Adrenal gland (tissue), 12 donors: ENCODE measurements around the gene EMILIN1. TPM values are rescaled to one million over a fixed set of nuclear protein-coding genes. Genes with fewer than 3 reads are reported as not detected.
A peak's percentile ranks its signal among the peaks of the same experiment; 100 is the strongest.

ENCODE experiments used
- DNase-seq, 7 donors: peaks; one replicate each; pipeline ENCODE4 v3.0.0-alpha.2; 2019 to 2020
- H3K27ac ChIP-seq, 5 donors: fragments of 200-600 bp; sonication (generic) in 4 of 5; 1 replicate in 3 of 5; 2 replicates in 2 of 5; pipeline versions ENCODE4 v1.5.1 to v1.8.0; 2016 to 2020; ENCODE audit warnings: mild to moderate bottlenecking in 1 of 5
- H3K27me3 ChIP-seq: fragments of 200-600 bp; 2 replicates; pipeline ENCODE4 v1.8.0; 2021
- H3K36me3 ChIP-seq, 2 donors: fragments of 200-600 bp; replicated peaks in 1 of 2; 1 replicate in 1 of 2; 2 replicates in 1 of 2; pipeline versions ENCODE4 v1.5.1 to v1.8.0; 2018 to 2022
- H3K4me1 ChIP-seq, 2 donors: fragments of 200-600 bp; replicated peaks in 1 of 2; 1 replicate in 1 of 2; 2 replicates in 1 of 2; pipeline versions ENCODE4 v1.5.1 to v1.8.0; 2018 to 2021
- H3K4me3 ChIP-seq, 4 donors: fragments of 200-600 bp; sonication (generic) in 3 of 4; one replicate each; pipeline ENCODE4 v1.5.1; 2016 to 2018
- H3K9me3 ChIP-seq, 3 donors: fragments of 200-600 bp; sonication (generic) in 1 of 3; replicated peaks in 1 of 3; 1 replicate in 2 of 3; 2 replicates in 1 of 3; pipeline versions ENCODE4 v1.5.1 to v1.8.0; 2016 to 2021
- POLR2A ChIP-seq, 2 donors: fragments of 450-650 bp; IDR thresholded peaks; one replicate each; pipeline ENCODE4 v1.6.1; 2017; ENCODE audit warnings: antibody characterized with exemption in 2 of 2, mild to moderate bottlenecking in 2 of 2, moderate library complexity in 1 of 2
- WGBS, 4 donors: extraction: QIAGEN DNeasy Blood & Tissue Kit in 2 of 4; methylation state at CpG; one replicate each; pipeline versions ENCODE4 v1.1.5 to v1.1.7; 2013 to 2017; 5-methylcytosine and 5-hydroxymethylcytosine counted together
- intact Hi-C, 2 donors: fragments of 100-400 bp; cut with DNase I; formaldehyde crosslinking; loops; one replicate each; pipeline versions ENCODE4 v1.14.1 to v1.15.0; 2022 to 2023
- polyA plus RNA-seq, 3 donors: library from polyadenylated mRNA; stranded (reverse); fragments of 200-250 nt in 2 of 3; fragments of 350-450 nt in 1 of 3; fragmentation: Illumina TruSeq in 1 of 3; extraction: RNeasy Lipid Tissue Mini Kit (QIAGEN cat#74804) in 1 of 3; gene quantifications; one replicate each; pipeline ENCODE4 v1.2.3, GENCODE V29; 2013 to 2014
- total RNA-seq, 9 donors: library from RNA; depleted of rRNA in 4 of 9; stranded (reverse); fragments of >200 nt in 4 of 9; fragments of 120-200 nt in 1 of 9; fragmentation: NEBNext Ultra II Directional in 1 of 9; extraction: Animal tissue kit (Norgen Biotek cat#: 25700) in 1 of 9; gene quantifications; one replicate each; pipeline versions ENCODE4 v1.1.0 to v1.2.4, GENCODE V29; 2013 to 2023
- TF ChIP-seq, protein P1 (sequence below), 6 experiments: fragments of 450-650 bp in 4 of 6; fragments of 200-600 bp in 2 of 6; sonication (generic) in 1 of 6; IDR thresholded peaks; 1 replicate in 5 of 6; 2 replicates in 1 of 6; pipeline versions ENCODE4 v1.5.1 to v1.8.0; 2016 to 2021; ENCODE audit warnings: antibody characterized with exemption in 6 of 6, mild to moderate bottlenecking in 2 of 6, moderate library complexity in 1 of 6
- donor health status: healthy with polysubstance abuse.
- donor health status: Bipolar disorder and iron deficiency.
- donor health status: DM: yes; HTN: yes; CAD: no.
- donor health status: DM: no; HTN: no; CAD: no.
- donor health status: DM: no; HTN: no; CAD: no.
- donor health status: DM: yes; HTN: yes; CAD: no.

Gene EMILIN1
- total and polyA plus RNA-seq, 12 donors, result 4.2 to 243 (median 99.6) TPM

DNA sequence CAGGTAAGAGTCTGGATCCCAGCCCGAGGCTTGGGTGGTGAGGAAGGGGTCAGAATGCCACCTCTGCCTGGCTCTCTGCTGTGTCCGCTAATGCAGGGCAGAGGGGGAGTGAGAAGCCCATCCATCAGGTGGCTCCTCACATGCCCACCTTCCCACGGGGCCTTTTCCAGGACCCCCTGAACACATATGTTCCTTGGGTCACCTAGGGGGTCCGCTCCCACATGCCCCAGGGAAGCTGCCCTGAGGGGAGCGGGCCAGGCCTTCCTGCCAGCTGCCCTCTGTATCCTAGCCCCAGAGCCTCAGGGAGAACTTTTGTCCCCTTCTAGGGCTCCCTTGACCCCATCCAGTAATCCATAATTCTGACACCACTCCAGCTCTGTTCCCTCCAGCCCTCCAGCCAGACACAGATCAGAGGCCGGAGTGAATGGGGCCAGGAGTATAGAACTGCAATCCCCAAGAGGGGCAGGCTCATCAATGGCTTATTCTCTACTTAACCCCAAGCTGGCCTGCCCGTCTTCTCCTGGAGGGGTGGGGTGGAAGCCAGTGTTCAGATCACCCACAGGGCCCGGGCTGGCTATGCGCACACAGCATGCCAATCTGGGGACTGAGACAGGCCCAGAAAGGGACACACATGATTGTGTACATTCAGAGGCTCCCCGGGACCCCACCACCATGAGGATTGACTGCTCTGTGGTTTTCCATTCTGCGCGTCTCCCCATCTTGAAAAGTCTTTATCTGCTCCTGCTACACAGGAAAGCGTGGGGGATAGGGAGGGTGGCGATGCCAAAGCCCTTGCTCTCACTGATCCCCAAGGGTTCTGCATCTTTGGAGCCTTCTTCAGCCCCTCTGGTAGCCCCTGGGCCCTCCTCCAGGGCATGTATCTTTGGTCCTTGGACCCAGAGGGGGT is 1.1 kb downstream of the EMILIN1 start:
- WGBS, 4 donors, result 66 to 72% (median 69%) methylated on average over 13 to 14 of the region's 14 CpGs
- Histone ChIP-seq H3K9me3 (no peaks in the 10 kb centered on the region), H3K27ac (peak overlapping the region in 4 of 5 donors; percentile 32 to 81 (median 71)), H3K27me3 (no peaks in the 10 kb centered on the region), H3K4me3 (peak overlapping the region in 2 of 4 donors; percentile 0 to 51), H3K36me3 (peaks cover 0 to 6% of the 10 kb centered on the region in 2 donors), H3K4me1 (peaks cover 8 to 32% of the 10 kb centered on the region in 2 donors)
- DNase-seq, result no peak
- no peak for TF ChIP-seq POLR2A (IDR thresholded peaks at IDR 0.05)
- TF ChIP-seq, protein P1, sequence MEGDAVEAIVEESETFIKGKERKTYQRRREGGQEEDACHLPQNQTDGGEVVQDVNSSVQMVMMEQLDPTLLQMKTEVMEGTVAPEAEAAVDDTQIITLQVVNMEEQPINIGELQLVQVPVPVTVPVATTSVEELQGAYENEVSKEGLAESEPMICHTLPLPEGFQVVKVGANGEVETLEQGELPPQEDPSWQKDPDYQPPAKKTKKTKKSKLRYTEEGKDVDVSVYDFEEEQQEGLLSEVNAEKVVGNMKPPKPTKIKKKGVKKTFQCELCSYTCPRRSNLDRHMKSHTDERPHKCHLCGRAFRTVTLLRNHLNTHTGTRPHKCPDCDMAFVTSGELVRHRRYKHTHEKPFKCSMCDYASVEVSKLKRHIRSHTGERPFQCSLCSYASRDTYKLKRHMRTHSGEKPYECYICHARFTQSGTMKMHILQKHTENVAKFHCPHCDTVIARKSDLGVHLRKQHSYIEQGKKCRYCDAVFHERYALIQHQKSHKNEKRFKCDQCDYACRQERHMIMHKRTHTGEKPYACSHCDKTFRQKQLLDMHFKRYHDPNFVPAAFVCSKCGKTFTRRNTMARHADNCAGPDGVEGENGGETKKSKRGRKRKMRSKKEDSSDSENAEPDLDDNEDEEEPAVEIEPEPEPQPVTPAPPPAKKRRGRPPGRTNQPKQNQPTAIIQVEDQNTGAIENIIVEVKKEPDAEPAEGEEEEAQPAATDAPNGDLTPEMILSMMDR (IDR thresholded peaks at IDR 0.05), result no peak
- intact Hi-C loops, result loop anchor here (5.0 to 10.0 kb wide), 4 partner anchors 45 to 115 kb away; partner anchors contain the start of gene TMEM214 (in 2 of the 2)

DNA sequence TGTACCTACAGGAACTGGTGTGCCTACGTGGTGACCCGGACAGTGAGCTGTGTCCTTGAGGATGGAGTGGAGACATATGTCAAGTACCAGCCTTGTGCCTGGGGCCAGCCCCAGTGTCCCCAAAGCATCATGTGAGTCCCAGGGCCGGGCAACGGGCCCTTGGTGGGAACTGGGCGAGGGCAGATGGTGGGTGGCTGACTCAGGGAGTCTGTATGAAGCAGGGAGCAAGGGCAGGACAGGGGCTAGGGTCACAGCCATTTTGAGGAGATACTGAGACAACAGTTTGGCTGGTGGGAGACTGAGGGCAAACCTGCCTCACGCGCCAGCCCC is 1.7 kb downstream of the EMILIN1 start:
- intact Hi-C loops, result loop anchor here (5.0 to 10.0 kb wide), 4 partner anchors 45 to 115 kb away; partner anchors contain the start of gene TMEM214 (in 2 of the 2)
- Histone ChIP-seq H3K9me3 (no peaks in the 10 kb centered on the region), H3K4me1 (peaks cover 8 to 26% of the 10 kb centered on the region in 2 donors), H3K36me3 (peaks cover 0 to 6% of the 10 kb centered on the region in 2 donors), H3K27ac (peak overlapping the region in 2 of 5 donors; percentile 80 to 81), H3K27me3 (no peaks in the 10 kb centered on the region), H3K4me3 (peak overlapping the region in 2 of 4 donors; percentile 0 to 51)
- TF ChIP-seq, protein P1 (IDR thresholded peaks at IDR 0.05), result no peak
- TF ChIP-seq POLR2A (IDR thresholded peaks at IDR 0.05), result no peak
- WGBS, 4 donors, result 56 to 81% (median 68%) methylated on average over 7 of the region's 7 CpGs
- peak in 1 of 7 donors; percentile 60 for DNase-seq

DNA sequence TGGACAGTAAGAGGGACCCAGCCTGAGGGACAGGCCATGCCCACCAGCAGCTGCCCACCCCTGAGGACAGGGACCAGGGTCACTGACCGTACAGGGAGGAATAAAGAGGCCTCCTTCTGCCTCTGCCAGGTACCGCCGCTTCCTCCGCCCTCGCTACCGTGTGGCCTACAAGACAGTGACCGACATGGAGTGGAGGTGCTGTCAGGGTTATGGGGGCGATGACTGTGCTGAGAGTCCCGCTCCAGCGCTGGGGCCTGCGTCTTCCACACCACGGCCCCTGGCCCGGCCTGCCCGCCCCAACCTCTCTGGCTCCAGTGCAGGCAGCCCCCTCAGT is 2.2 kb downstream of the EMILIN1 start:
- H3K9me3 ChIP-seq, result no peaks in the 10 kb centered on the region
- H3K36me3 ChIP-seq, result peaks cover 0 to 6% of the 10 kb centered on the region in 2 donors
- intact Hi-C loops, result loop anchor here (5.0 to 10.0 kb wide), 4 partner anchors 46 to 116 kb away; partner anchors contain the start of gene TMEM214 (in 2 of the 2)
- no peaks in the 10 kb centered on the region for H3K27me3 ChIP-seq
- H3K27ac ChIP-seq, result peak overlapping the region in 2 of 5 donors; percentile 80 to 81
- WGBS, 4 donors, result 81 to 90% (median 88%) methylated on average over 9 to 14 of the region's 14 CpGs
- no peak for DNase-seq
- H3K4me1 ChIP-seq, result peaks cover 12 to 26% of the 10 kb centered on the region in 2 donors
- TF ChIP-seq, protein P1 (IDR thresholded peaks at IDR 0.05), result no peak
- TF ChIP-seq POLR2A (IDR thresholded peaks at IDR 0.05), result no peak
- H3K4me3 ChIP-seq, result peak overlapping the region in 1 of 4 donors; percentile 51

DNA sequence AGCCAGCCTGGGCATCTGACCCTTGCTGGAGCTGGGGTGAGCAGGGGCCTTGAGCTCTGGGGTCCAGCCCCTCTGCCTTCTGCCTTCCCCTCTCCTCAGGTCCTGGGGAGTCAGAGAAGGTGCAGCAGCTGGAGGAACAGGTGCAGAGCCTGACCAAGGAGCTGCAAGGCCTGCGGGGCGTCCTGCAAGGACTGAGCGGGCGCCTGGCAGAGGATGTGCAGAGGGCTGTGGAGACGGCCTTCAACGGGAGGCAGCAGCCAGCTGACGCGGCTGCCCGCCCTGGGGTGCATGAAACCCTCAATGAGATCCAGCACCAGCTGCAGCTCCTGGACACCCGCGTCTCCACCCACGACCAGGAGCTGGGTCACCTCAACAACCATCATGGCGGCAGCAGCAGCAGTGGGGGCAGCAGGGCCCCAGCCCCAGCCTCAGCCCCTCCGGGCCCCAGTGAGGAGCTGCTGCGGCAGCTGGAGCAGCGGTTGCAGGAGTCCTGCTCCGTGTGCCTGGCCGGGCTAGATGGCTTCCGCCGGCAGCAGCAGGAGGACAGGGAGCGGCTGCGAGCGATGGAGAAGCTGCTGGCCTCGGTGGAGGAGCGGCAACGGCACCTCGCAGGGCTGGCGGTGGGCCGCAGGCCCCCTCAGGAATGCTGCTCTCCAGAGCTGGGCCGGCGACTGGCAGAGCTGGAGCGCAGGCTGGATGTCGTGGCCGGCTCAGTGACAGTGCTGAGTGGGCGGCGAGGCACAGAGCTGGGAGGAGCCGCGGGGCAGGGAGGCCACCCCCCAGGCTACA is 3.8 kb downstream of the EMILIN1 start:
- TF ChIP-seq, protein P1 (IDR thresholded peaks at IDR 0.05), result no peak
- no peak for TF ChIP-seq POLR2A (IDR thresholded peaks at IDR 0.05)
- H3K9me3 ChIP-seq, result no peaks in the 10 kb centered on the region
- peaks cover 15 to 38% of the 10 kb centered on the region in 2 donors for H3K4me1 ChIP-seq
- H3K36me3 ChIP-seq, result peaks cover 0 to 6% of the 10 kb centered on the region in 2 donors
- no peak overlapping the region for H3K4me3 ChIP-seq
- intact Hi-C loops, result loop anchor here (5.0 to 10.0 kb wide), 4 partner anchors 47 to 117 kb away; partner anchors contain the start of gene TMEM214 (in 2 of the 2)
- 77 to 90% (median 84%) methylated on average over 7 to 38 of the region's 38 CpGs for WGBS, 4 donors
- peak overlapping the region in 2 of 5 donors; percentile 61 to 68 for H3K27ac ChIP-seq
- DNase-seq, result no peak
- no peaks in the 10 kb centered on the region for H3K27me3 ChIP-seq
